ENCODE measurements around the gene TUBA1A. TPM values are rescaled to one million over a fixed set of nuclear protein-coding genes. Genes with fewer than 3 reads are reported as not detected.
A peak's percentile ranks its signal among the peaks of the same experiment; 100 is the strongest.
"Not testable (repeated sequence)": the region's sequence is repeated elsewhere in the genome, so short reads cannot be mapped to it uniquely, and the experiment has no call there.

The TUBA1A gene
- total and polyA plus RNA-seq, 7 experiments from 2014 or later: 61.8 to 492 (median 176) TPM

DNA sequence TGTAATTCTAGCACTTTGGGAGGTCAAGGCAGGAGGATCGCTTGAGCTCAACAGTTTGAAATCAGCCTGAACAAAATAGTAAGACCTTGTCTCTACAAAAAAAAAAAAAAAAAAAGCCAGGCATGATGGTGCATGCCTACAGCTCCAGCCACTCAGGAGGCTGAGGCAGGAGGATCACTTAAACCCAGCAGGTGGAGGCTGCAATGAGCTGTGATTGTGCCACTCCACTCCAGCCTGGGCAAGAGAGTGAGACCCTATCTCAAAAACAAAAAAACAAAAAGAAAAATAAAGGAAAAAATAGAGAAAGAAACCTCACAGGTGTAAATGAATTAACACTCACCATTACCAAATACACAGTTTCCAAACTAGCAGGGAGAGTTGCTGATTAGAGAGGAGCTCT, 34.2 kb upstream of the TUBA1A start:
- no peak for DNase-seq
- Mint-ChIP-seq H3K4me1 (peaks cover 0 to 20% (median 0%) of the 10 kb centered on the region in 7 donors), H3K36me3 (no peaks in the 10 kb centered on the region), H3K27me3 (peaks cover 0 to 7% (median 0%) of the 10 kb centered on the region in 5 donors), H3K27ac (no peak overlapping the region), H3K4me3 (no peak overlapping the region), H3K9me3 (no peaks in the 10 kb centered on the region)
- POLR2A ChIA-PET: interaction anchor here (0.6 to 0.9 kb wide), 2 partner anchors 21 to 150 kb away, joined by 3 read pairs; no protein-coding TSS in a partner anchor
- Histone ChIP-seq H3K4me1 (ENCODE audit: control insufficient read depth in 2 of 2, insufficient read depth in 2 of 2, low read length in 2 of 2) (no peaks in the 10 kb centered on the region), H3K9me3 (ENCODE audit: control insufficient read depth in 2 of 3, low read length in 3 of 3) (no peaks in the 10 kb centered on the region), H3K27me3 (ENCODE audit: control insufficient read depth in 2 of 2, insufficient read depth in 2 of 2, low read length in 2 of 2) (no peaks in the 10 kb centered on the region), H3K36me3 (ENCODE audit: control insufficient read depth in 2 of 3, insufficient read depth in 3 of 3, low read length in 3 of 3) (no peaks in the 10 kb centered on the region), H3K4me3 (ENCODE audit: low read length) (no peak overlapping the region), H3K27ac (ENCODE audit: low read depth, low read length) (no peak overlapping the region)
- CTCF ChIA-PET: interaction anchor here (0.7 to 1.7 kb wide), 3 partner anchors 10 to 534 kb away, joined by 4 to 10 read pairs (median 5); no protein-coding TSS in a partner anchor
- ATAC-seq: no peak
- intact Hi-C loops (cut with micrococcal nuclease): no loop called here

DNA sequence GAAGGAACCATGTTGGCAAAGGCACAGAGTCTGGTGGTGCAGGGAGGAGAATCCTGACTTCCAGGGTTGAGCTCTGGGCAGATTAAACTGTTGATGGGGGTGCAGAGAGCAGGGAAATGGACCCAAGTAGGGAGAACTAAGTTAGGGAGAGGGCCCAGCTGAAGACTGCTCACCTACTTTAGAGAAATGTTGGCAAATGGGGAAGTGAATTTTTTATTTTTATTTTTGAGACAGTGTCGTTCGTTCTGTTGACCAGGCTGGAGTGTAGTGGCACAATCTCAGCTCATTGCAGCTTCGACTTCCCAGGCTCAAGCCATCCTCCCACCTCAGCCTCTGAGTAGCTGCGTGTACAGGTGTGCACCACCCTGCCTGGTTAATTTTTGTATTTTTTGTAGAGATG, 32.1 kb upstream of the TUBA1A start:
- intact Hi-C loops (cut with micrococcal nuclease): no loop called here
- H3K27ac Mint-ChIP-seq: no peak overlapping the region
- DNase-seq (no peak), ATAC-seq (no peak)
- H3K9me3 ChIP-seq (ENCODE audit: control insufficient read depth in 2 of 3, low read length in 3 of 3): no peaks in the 10 kb centered on the region
- H3K9me3 Mint-ChIP-seq: no peaks in the 10 kb centered on the region
- CTCF ChIA-PET: interaction anchor here (0.6 to 0.7 kb wide), 2 partner anchors 15 to 649 kb away, joined by 3 read pairs; no protein-coding TSS in a partner anchor
- POLR2A ChIA-PET: no interaction called here
- peaks cover 0 to 4% (median 0%) of the 10 kb centered on the region in 5 donors for H3K27me3 Mint-ChIP-seq
- H3K27me3 ChIP-seq (ENCODE audit: control insufficient read depth in 2 of 2, insufficient read depth in 2 of 2, low read length in 2 of 2): no peaks in the 10 kb centered on the region
- H3K4me3 ChIP-seq (ENCODE audit: low read length): no peak overlapping the region
- H3K4me3 Mint-ChIP-seq: no peak overlapping the region
- H3K4me1 Mint-ChIP-seq: peaks cover 0 to 20% (median 0%) of the 10 kb centered on the region in 7 donors
- H3K4me1 ChIP-seq (ENCODE audit: control insufficient read depth in 2 of 2, insufficient read depth in 2 of 2, low read length in 2 of 2): no peaks in the 10 kb centered on the region
- H3K27ac ChIP-seq (ENCODE audit: low read depth, low read length): no peak overlapping the region
- H3K36me3 Mint-ChIP-seq: no peaks in the 10 kb centered on the region
- no peaks in the 10 kb centered on the region for H3K36me3 ChIP-seq (ENCODE audit: control insufficient read depth in 2 of 3, insufficient read depth in 3 of 3, low read length in 3 of 3)

DNA sequence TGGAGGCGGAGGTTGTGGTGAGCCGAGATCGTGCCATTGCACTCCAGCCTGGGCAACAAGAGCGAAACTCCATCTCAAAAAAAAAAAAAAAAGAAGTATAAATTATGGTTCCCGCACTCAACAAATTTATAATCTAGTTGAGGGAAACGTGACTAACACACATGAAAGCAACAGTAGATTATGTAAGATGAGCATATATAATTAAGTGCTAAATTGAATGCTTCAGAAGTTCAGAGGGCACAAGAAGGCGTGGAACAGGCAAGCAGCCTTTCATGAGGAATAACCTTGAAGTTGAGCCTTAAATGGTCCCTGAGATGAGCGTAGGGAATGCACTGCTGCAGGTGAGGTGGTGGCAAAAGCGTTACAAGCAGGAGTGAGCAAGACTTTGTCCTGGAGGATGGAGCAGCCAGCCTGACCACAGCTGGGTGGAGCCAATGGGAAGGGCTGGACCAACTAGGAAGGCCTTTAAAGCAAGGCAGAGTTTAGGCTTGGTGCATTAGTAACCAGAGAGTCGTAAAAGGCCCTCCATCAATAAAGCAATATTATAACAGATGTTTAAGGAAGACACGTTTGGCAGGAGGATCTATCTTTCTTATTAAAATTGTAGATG, 30.6 kb upstream of the TUBA1A start:
- Histone ChIP-seq H3K27me3 (ENCODE audit: control insufficient read depth in 2 of 2, insufficient read depth in 2 of 2, low read length in 2 of 2) (no peaks in the 10 kb centered on the region), H3K9me3 (ENCODE audit: control insufficient read depth in 2 of 3, low read length in 3 of 3) (no peaks in the 10 kb centered on the region), H3K27ac (ENCODE audit: low read depth, low read length) (no peak overlapping the region), H3K36me3 (ENCODE audit: control insufficient read depth in 2 of 3, insufficient read depth in 3 of 3, low read length in 3 of 3) (no peaks in the 10 kb centered on the region), H3K4me3 (ENCODE audit: low read length) (no peak overlapping the region), H3K4me1 (ENCODE audit: control insufficient read depth in 2 of 2, insufficient read depth in 2 of 2, low read length in 2 of 2) (no peaks in the 10 kb centered on the region)
- H3K4me1 Mint-ChIP-seq: peaks cover 0 to 13% (median 0%) of the 10 kb centered on the region in 7 donors
- ChIA-PET CTCF (no interaction called here), POLR2A (interaction anchor here (0.6 kb wide), 1 partner anchor 16 kb away, joined by 6 read pairs; no protein-coding TSS in a partner anchor)
- H3K36me3 Mint-ChIP-seq: no peaks in the 10 kb centered on the region
- H3K9me3 Mint-ChIP-seq: no peaks in the 10 kb centered on the region
- H3K27me3 Mint-ChIP-seq: peaks cover 0 to 11% (median 0%) of the 10 kb centered on the region in 5 donors
- H3K27ac Mint-ChIP-seq: peak overlapping the region in 1 of 9 donors; percentile 45
- intact Hi-C loops (cut with micrococcal nuclease): no loop called here
- ATAC-seq (no peak), DNase-seq (no peak)
- H3K4me3 Mint-ChIP-seq: no peak overlapping the region

DNA sequence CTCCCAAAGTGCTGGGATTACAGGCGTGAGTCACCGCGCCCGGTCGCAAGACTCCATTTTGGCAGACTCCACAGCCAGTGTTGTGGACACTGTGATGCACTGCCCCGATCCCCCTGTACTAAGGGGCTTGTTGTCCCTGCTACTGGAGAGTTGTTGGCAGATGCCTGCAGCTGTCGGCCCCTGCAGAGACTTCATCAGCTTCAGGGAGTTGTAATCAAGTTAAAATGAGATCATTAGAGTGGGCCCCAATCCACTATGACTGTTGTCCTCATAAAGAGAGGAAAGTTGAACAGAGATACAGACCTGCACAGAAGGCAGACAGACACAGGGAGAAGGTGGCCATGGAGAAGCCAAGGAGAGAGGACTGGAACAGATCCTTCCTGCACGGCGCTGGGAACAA, 23.7 kb upstream of the TUBA1A start:
- POLR2A ChIA-PET: no interaction called here
- ATAC-seq: no peak
- CTCF ChIA-PET: no interaction called here

DNA sequence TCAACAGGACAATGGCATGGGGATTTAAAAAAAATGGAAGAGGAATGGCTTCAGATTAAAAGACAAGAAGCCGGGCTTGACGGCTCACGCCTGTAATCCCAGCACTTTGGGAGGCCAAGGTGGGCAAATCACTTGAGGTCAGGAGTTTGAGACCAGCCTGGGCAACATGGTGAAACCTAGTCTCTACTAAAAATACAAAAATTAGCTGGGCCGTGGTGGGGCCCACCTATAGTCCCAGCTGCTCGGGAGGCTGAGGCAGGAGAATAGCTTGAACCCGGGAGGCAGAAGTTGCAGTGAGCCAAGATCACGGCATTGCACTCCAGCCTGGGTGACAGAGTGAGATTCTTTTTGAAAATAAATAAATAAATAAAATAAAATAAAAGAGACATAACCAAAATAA, 21.8 kb upstream of the TUBA1A start:
- CTCF ChIA-PET, H3K9me3 Mint-ChIP-seq, POLR2A ChIA-PET: not testable (repeated sequence)

More for the DNA sequence above, 23.7 kb upstream of the TUBA1A start:
- intact Hi-C loops (cut with micrococcal nuclease): no loop called here
- H3K9me3 ChIP-seq (ENCODE audit: control insufficient read depth in 2 of 3, low read length in 3 of 3): no peaks in the 10 kb centered on the region
- H3K27ac ChIP-seq (ENCODE audit: low read depth, low read length): no peak overlapping the region
- H3K36me3 Mint-ChIP-seq: no peaks in the 10 kb centered on the region
- no peak overlapping the region for H3K4me3 ChIP-seq (ENCODE audit: low read length)
- H3K9me3 Mint-ChIP-seq: no peaks in the 10 kb centered on the region
- DNase-seq: no peak
- H3K4me1 ChIP-seq (ENCODE audit: control insufficient read depth in 2 of 2, insufficient read depth in 2 of 2, low read length in 2 of 2): no peaks in the 10 kb centered on the region
- H3K4me3 Mint-ChIP-seq: no peak overlapping the region
- peaks cover 0 to 8% (median 0%) of the 10 kb centered on the region in 5 donors for H3K27me3 Mint-ChIP-seq
- no peaks in the 10 kb centered on the region for H3K36me3 ChIP-seq (ENCODE audit: control insufficient read depth in 2 of 3, insufficient read depth in 3 of 3, low read length in 3 of 3)
- H3K27me3 ChIP-seq (ENCODE audit: control insufficient read depth in 2 of 2, insufficient read depth in 2 of 2, low read length in 2 of 2): no peaks in the 10 kb centered on the region
- no peak overlapping the region for H3K27ac Mint-ChIP-seq
- no peaks in the 10 kb centered on the region for H3K4me1 Mint-ChIP-seq

DNA sequence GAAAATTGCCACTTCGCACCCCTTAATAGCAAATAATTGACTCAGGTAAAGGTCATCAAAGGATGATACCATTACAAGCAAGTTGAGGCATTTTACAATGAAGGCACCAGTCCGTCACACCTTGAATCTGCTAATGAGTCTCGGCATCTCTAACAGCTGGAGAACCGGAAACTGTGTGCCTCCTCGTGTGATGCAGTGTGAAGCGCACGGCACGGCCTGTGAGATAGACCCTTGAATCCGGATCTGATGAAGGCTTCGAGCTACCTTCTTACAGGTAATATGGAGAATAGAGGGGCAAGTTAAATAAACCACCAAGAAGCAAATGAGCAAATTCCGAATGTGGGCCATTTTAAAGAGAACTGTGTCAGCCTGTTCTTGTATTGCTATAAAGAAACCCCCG, 19.8 kb upstream of the TUBA1A start:
- peaks cover 0 to 2% (median 0%) of the 10 kb centered on the region in 5 donors for H3K27me3 Mint-ChIP-seq
- DNase-seq (no peak), ATAC-seq (no peak)
- H3K27me3 ChIP-seq (ENCODE audit: control insufficient read depth in 2 of 2, insufficient read depth in 2 of 2, low read length in 2 of 2): no peaks in the 10 kb centered on the region
- no peak overlapping the region for H3K4me3 ChIP-seq (ENCODE audit: low read length)
- no peaks in the 10 kb centered on the region for H3K9me3 Mint-ChIP-seq
- H3K36me3 ChIP-seq (ENCODE audit: control insufficient read depth in 2 of 3, insufficient read depth in 3 of 3, low read length in 3 of 3): no peaks in the 10 kb centered on the region
- POLR2A ChIA-PET: no interaction called here
- H3K27ac ChIP-seq (ENCODE audit: low read depth, low read length): no peak overlapping the region
- H3K36me3 Mint-ChIP-seq: no peaks in the 10 kb centered on the region
- no peak overlapping the region for H3K27ac Mint-ChIP-seq
- H3K4me1 ChIP-seq (ENCODE audit: control insufficient read depth in 2 of 2, insufficient read depth in 2 of 2, low read length in 2 of 2): no peaks in the 10 kb centered on the region
- H3K9me3 ChIP-seq (ENCODE audit: control insufficient read depth in 2 of 3, low read length in 3 of 3): no peaks in the 10 kb centered on the region
- no peak overlapping the region for H3K4me3 Mint-ChIP-seq
- intact Hi-C loops (cut with micrococcal nuclease): no loop called here
- H3K4me1 Mint-ChIP-seq: no peaks in the 10 kb centered on the region
- CTCF ChIA-PET: interaction anchor here (0.7 to 1.1 kb wide), 2 partner anchors 25 to 1802 kb away, joined by 3 read pairs; no protein-coding TSS in a partner anchor

More for the DNA sequence above, 21.8 kb upstream of the TUBA1A start:
- H3K4me1 Mint-ChIP-seq; H3K9me3 ChIP-seq (ENCODE audit: control insufficient read depth in 2 of 3, low read length in 3 of 3); H3K4me1 ChIP-seq (ENCODE audit: control insufficient read depth in 2 of 2, insufficient read depth in 2 of 2, low read length in 2 of 2); H3K4me3 ChIP-seq (ENCODE audit: low read length); H3K27me3 Mint-ChIP-seq; H3K4me3 Mint-ChIP-seq; H3K27me3 ChIP-seq (ENCODE audit: control insufficient read depth in 2 of 2, insufficient read depth in 2 of 2, low read length in 2 of 2); H3K27ac Mint-ChIP-seq; ATAC-seq; H3K36me3 Mint-ChIP-seq; DNase-seq; H3K27ac ChIP-seq (ENCODE audit: low read depth, low read length); intact Hi-C loops (cut with micrococcal nuclease); H3K36me3 ChIP-seq (ENCODE audit: control insufficient read depth in 2 of 3, insufficient read depth in 3 of 3, low read length in 3 of 3): not testable (repeated sequence)

DNA sequence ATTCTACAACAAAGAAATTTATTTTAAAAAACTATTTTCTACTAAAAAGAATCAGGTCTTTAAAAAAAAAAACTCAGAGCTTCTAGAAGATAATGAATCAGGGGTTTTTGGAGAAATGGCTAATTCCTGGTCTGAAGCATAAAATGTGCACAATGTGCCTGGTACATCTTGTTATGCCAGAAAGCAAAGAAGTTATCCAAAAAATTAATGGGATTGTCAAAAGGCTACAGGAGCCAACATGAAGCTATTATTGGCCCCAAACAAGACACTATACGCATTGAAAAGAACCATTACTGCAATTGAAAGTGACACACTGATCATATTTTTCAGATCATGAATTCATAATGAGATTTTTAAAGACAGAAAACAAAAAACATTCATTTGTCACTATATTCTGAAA, 19.3 kb upstream of the TUBA1A start:
- Histone ChIP-seq H3K4me3 (ENCODE audit: low read length) (no peak overlapping the region), H3K27ac (ENCODE audit: low read depth, low read length) (no peak overlapping the region), H3K27me3 (ENCODE audit: control insufficient read depth in 2 of 2, insufficient read depth in 2 of 2, low read length in 2 of 2) (no peaks in the 10 kb centered on the region), H3K4me1 (ENCODE audit: control insufficient read depth in 2 of 2, insufficient read depth in 2 of 2, low read length in 2 of 2) (no peaks in the 10 kb centered on the region), H3K9me3 (ENCODE audit: control insufficient read depth in 2 of 3, low read length in 3 of 3) (no peaks in the 10 kb centered on the region), H3K36me3 (ENCODE audit: control insufficient read depth in 2 of 3, insufficient read depth in 3 of 3, low read length in 3 of 3) (no peaks in the 10 kb centered on the region)
- intact Hi-C loops (cut with micrococcal nuclease): no loop called here
- H3K4me3 Mint-ChIP-seq: no peak overlapping the region
- ATAC-seq (no peak), DNase-seq (no peak)
- H3K27ac Mint-ChIP-seq: no peak overlapping the region
- CTCF ChIA-PET: interaction anchor here (1.1 kb wide), 1 partner anchor 26 kb away, joined by 3 read pairs; no protein-coding TSS in a partner anchor
- no peaks in the 10 kb centered on the region for H3K9me3 Mint-ChIP-seq
- H3K36me3 Mint-ChIP-seq: no peaks in the 10 kb centered on the region
- POLR2A ChIA-PET: interaction anchor here (0.6 kb wide), 1 partner anchor 65 kb away, joined by 3 read pairs; no protein-coding TSS in a partner anchor
- H3K27me3 Mint-ChIP-seq: peaks cover 0 to 2% (median 0%) of the 10 kb centered on the region in 5 donors
- no peaks in the 10 kb centered on the region for H3K4me1 Mint-ChIP-seq
